Measurements from ENCODE around the gene DIS3L2.

DNA sequence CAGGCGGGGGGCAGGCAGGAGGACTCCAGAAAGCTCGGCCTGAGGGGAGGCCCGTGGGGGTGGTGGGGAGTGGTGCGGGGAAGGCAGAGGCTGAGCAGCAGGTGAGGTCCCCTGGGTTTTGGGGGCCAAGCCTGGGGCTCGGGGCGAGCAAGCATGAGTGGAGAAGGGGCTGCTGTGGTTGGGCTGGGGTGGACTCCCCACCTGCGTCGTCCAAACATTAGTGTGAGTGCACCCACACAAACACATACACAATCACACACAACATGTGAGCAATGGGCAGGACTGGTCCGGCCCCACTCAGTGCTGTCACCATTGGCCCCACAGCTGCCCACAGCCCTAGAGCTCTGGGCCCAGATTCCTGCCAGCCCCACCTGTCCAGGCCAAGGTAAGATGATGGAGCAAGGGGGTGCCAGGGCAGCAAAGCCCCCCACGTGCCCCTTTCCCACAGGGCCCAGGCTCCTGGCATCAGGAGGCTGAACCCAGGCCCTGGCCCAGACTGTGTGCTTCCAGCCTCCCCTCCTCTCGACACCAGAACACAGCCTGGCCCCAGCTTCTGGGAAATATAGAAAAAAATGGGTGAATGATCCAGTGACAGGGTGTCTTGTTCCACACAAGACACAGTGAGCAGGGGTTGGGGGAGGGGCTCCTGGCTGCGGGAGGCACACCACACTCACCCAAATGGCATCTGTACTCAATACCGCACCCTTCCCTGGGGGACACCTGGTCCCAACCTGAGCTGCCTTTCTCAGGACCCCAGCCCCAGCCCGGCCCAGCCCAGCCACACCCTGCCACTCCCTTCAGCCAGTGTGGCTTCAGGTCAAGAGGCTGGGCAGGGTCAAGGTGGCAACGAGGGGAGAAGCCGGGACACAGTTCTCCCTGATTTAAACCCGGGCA lies 416.6 kb downstream of the DIS3L2 start:
- no peak for TF ChIP-seq EZH2phosphoT487 (IDR thresholded peaks at IDR 0.05; ENCODE audit: insufficient read depth, low read depth)
- no peak for TF ChIP-seq EZH2 (IDR thresholded peaks at IDR 0.05; ENCODE audit: insufficient read depth, poor library complexity, severe bottlenecking)
